Endothelial cell of umbilical vein (primary cell): ENCODE measurements around the gene CACNA2D1. TPM values are rescaled to one million over a fixed set of nuclear protein-coding genes. Genes with fewer than 3 reads are reported as not detected.

Source experiments
- BruUV-seq: library from RNA; stranded (reverse); fragments of 400-500 nt; replicated peaks from 2 replicates; lab custom pipeline; 2021; lab: Mats Ljungman, UMichigan
- CTCF ChIA-PET: fragments of 300-600, 350-600 bp; sonication (Branson Sonifier 250); formaldehyde crosslinking; loops from one replicate; lab custom pipeline; 2021; ENCODE audit warnings: antibody characterized with exemption, inconsistent platforms; lab: Charles Lee
- POLR2A ChIA-PET: fragments of 300-600, 350-600 bp; sonication (Branson Sonifier 250); formaldehyde crosslinking; loops from one replicate; lab custom pipeline; 2021; ENCODE audit warnings: antibody characterized with exemption, inconsistent platforms; lab: Charles Lee
- DNase-seq: peaks from one replicate; pipeline ENCODE4 v3.0.0-alpha.2; 2011; ENCODE audit warnings: low read depth, low spot score
- FAIRE-seq: peaks from 2 replicates; lab custom pipeline; 2011; peaks lifted over from hg19 to GRCh38; lab: Jason Lieb, UNC
- H2AFZ ChIP-seq: 2 replicates; pipeline ENCODE4 v1.6.0; 2012; ENCODE audit warnings: low read depth, low read length, control low read depth, inconsistent platforms
- H3K27ac ChIP-seq: 2 replicates; pipeline ENCODE4 v1.5.1; 2011; ENCODE audit warnings: low read depth, mild to moderate bottlenecking, control low read depth, low read length, moderate library complexity; ENCODE audit not compliant: insufficient read depth
- H3K27me3 ChIP-seq, 2 experiments: 2 replicates each; pipeline versions ENCODE4 v1.6.0 to v1.6.1; 2011; ENCODE audit warnings: low read length in 2 of 2, mixed read lengths in 1 of 2; ENCODE audit not compliant: control insufficient read depth in 2 of 2, insufficient read depth in 2 of 2
- H3K36me3 ChIP-seq, 2 experiments: 2 replicates in 1 of 2; 3 replicates in 1 of 2; pipeline ENCODE4 v1.5.1; 2011; ENCODE audit warnings: low read length in 2 of 2, mild to moderate bottlenecking in 1 of 2, moderate library complexity in 1 of 2; ENCODE audit not compliant: control insufficient read depth in 2 of 2, insufficient read depth in 2 of 2; ENCODE audit errors: extremely low read depth in 1 of 2
- H3K4me1 ChIP-seq: 3 replicates; pipeline ENCODE4 v1.5.1; 2011; ENCODE audit warnings: mild to moderate bottlenecking, low read length; ENCODE audit not compliant: control insufficient read depth, insufficient read depth; ENCODE audit errors: extremely low read depth
- H3K4me2 ChIP-seq: 2 replicates; pipeline ENCODE4 v1.6.1; 2011; ENCODE audit warnings: low read length, control low read depth, mixed read lengths; ENCODE audit not compliant: insufficient read depth
- H3K4me3 ChIP-seq, 3 experiments: fragments of 200-600 bp in 1 of 3; sonication (generic), shearing (Covaris generic) in 1 of 3; replicated peaks in 1 of 3; 2 replicates each; pipeline ENCODE4 v1.5.1; 2011 to 2016; ENCODE audit warnings: control low read depth in 3 of 3, low read length in 3 of 3, mild to moderate bottlenecking in 2 of 3, inconsistent platforms in 1 of 3, low read depth in 1 of 3, moderate library complexity in 1 of 3; ENCODE audit not compliant: insufficient read depth in 1 of 3
- H3K79me2 ChIP-seq: 2 replicates; pipeline ENCODE4 v1.6.0; 2012; ENCODE audit warnings: low read length, inconsistent platforms; ENCODE audit not compliant: control insufficient read depth, insufficient read depth
- H3K9ac ChIP-seq: replicated peaks from 2 replicates; pipeline ENCODE3; 2011; ENCODE audit warnings: low read length, control low read depth; ENCODE audit not compliant: insufficient read depth; ENCODE audit errors: extremely low read depth
- H3K9me1 ChIP-seq: replicated peaks from 3 replicates; pipeline ENCODE4 v1.6.0; 2011; ENCODE audit warnings: mild to moderate bottlenecking, low read length; ENCODE audit not compliant: control insufficient read depth, insufficient read depth; ENCODE audit errors: extremely low read depth
- H3K9me3 ChIP-seq: replicated peaks from 2 replicates; pipeline ENCODE4 v1.5.1; 2012; ENCODE audit warnings: low read length, inconsistent platforms; ENCODE audit not compliant: control insufficient read depth, insufficient read depth
- H4K20me1 ChIP-seq: replicated peaks from 2 replicates; pipeline ENCODE3; 2011; ENCODE audit warnings: mild to moderate bottlenecking, low read length; ENCODE audit not compliant: control insufficient read depth, insufficient read depth; ENCODE audit errors: extremely low read depth
- EZH2 ChIP-seq: IDR thresholded peaks from 2 replicates; pipeline ENCODE4 v1.6.1; 2012; ENCODE audit warnings: borderline replicate concordance, low read depth, mild to moderate bottlenecking, moderate library complexity, low read length, inconsistent platforms; ENCODE audit not compliant: severe bottlenecking
- FOS ChIP-seq: IDR thresholded peaks from 2 replicates; pipeline ENCODE4 v1.6.1; 2011; ENCODE audit warnings: mild to moderate bottlenecking, low read length, moderate library complexity, borderline replicate concordance; ENCODE audit not compliant: insufficient read depth
- GATA2 ChIP-seq: IDR thresholded peaks from 2 replicates; pipeline ENCODE4 v1.7.0; 2011; ENCODE audit warnings: low read depth, mild to moderate bottlenecking, moderate library complexity, mixed read lengths, low read length; ENCODE audit not compliant: insufficient read length, insufficient read depth
- JUN ChIP-seq: IDR thresholded peaks from 2 replicates; pipeline ENCODE4 v1.6.1; 2011; ENCODE audit warnings: borderline replicate concordance, low read depth; ENCODE audit not compliant: insufficient read length, insufficient read depth
- MYC ChIP-seq: IDR thresholded peaks from one replicate; pipeline ENCODE4 v1.6.1; 2011; ENCODE audit warnings: mild to moderate bottlenecking, low read depth, low read length
- POLR2A ChIP-seq: IDR thresholded peaks from 2 replicates; pipeline ENCODE4 v1.6.1; 2012; ENCODE audit warnings: low read depth, mild to moderate bottlenecking, control low read depth, low read length
- POLR2AphosphoS5 ChIP-seq: IDR thresholded peaks from 2 replicates; pipeline ENCODE4 v1.6.1; 2012; ENCODE audit warnings: low read depth, mild to moderate bottlenecking, control low read depth, low read length, moderate library complexity; ENCODE audit not compliant: insufficient read depth
- dilution Hi-C: fragments of 300-500 bp; cut with MboI; formaldehyde crosslinking; loops from one replicate; pipeline ENCODE4 v1.15.0; 2019; ENCODE audit warnings: low sequenced_read_pairs; ENCODE audit not compliant: extremely low pct_ligation_motif_present
- intact Hi-C: fragments of 100-400 bp; cut with micrococcal nuclease; formaldehyde crosslinking; loops from one replicate; pipeline ENCODE4 v1.10.0; 2022
- polyA plus RNA-seq, 4 experiments: library from polyadenylated mRNA; depleted of rRNA in 3 of 4; stranded (reverse) in 3 of 4; unstranded in 1 of 4; fragments of >200 nt; gene quantifications; 2 replicates each; pipeline versions ENCODE4 v1.2.1 to v1.2.3, GENCODE V29; 2011 to 2012; ENCODE audit warnings: missing spikeins in 1 of 4
- total RNA-seq: library from RNA; stranded (reverse); gene quantifications from 2 replicates; pipeline ENCODE4 v1.2.3, GENCODE V29; 2021
- TF ChIP-seq, protein P1 (sequence below): IDR thresholded peaks from 2 replicates; pipeline ENCODE4 v1.6.1; 2011; ENCODE audit not compliant: insufficient read depth, insufficient read length
- TF ChIP-seq, protein P2 (sequence below), 2 donors: IDR thresholded peaks; 1 replicate in 1 of 2; 2 replicates in 1 of 2; pipeline ENCODE4 v1.5.1; 2011; ENCODE audit warnings: low read length in 2 of 2, mild to moderate bottlenecking in 2 of 2, moderate library complexity in 2 of 2, control low read depth in 1 of 2, inconsistent platforms in 1 of 2, low read depth in 1 of 2; ENCODE audit not compliant: insufficient read depth in 1 of 2; ENCODE audit errors: extremely low read depth in 1 of 2

CACNA2D1 gene
- total and polyA plus RNA-seq, 2 donors (not counting 3 experiments of a cell fraction or from before 2014, with no cell fraction given) = 4.1 to 38.6 TPM

DNA sequence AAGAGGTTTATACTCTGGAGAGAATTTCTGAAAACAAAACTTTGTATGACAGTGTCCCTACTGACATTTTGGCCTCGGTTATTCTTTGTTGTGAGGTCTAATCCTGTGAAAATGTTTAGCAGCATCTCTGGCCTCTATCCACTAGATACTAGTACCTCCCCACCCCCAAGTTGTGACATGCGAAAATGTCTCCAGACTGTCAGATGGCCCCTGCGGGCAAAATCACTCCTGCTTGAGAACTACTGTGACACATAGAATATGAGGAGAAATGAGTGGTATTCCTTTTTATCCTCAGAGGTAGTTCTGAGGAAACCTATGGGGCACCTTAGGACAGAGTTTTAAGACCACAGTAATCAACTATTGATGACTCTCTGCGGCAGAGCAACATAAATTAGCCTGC is 358.5 kb downstream of the CACNA2D1 start:
- dilution Hi-C loops = no loop called here
- Histone ChIP-seq H3K9me3 (no peaks in the 10 kb centered on the region), H3K9me1 (no peaks in the 10 kb centered on the region), H3K36me3 (no peaks in the 10 kb centered on the region), H3K4me2 (no peak overlapping the region), H3K4me3 (no peak overlapping the region), H3K4me1 (peaks cover 5% of the 10 kb centered on the region), H3K9ac (no peak overlapping the region), H4K20me1 (no peaks in the 10 kb centered on the region), H3K79me2 (no peaks in the 10 kb centered on the region), H3K27ac (no peak overlapping the region), H2AFZ (no peak overlapping the region), H3K27me3 (no peaks in the 10 kb centered on the region)
- FAIRE-seq = no peak
- no TSS peak for BruUV-seq
- ChIA-PET CTCF (interaction anchor here (0.6 kb wide), 1 partner anchor 584 kb away, joined by 3 read pairs; no protein-coding TSS in a partner anchor), POLR2A (no interaction called here)
- DNase-seq = no peak
- TF ChIP-seq GATA2 = no peak
- no peak for TF ChIP-seq JUN
- no peak for TF ChIP-seq EZH2
- TF ChIP-seq POLR2AphosphoS5 = no peak
- TF ChIP-seq, protein P1, sequence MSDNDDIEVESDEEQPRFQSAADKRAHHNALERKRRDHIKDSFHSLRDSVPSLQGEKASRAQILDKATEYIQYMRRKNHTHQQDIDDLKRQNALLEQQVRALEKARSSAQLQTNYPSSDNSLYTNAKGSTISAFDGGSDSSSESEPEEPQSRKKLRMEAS = no peak
- TF ChIP-seq POLR2A = no peak
- TF ChIP-seq MYC = no peak
- TF ChIP-seq, protein P2, sequence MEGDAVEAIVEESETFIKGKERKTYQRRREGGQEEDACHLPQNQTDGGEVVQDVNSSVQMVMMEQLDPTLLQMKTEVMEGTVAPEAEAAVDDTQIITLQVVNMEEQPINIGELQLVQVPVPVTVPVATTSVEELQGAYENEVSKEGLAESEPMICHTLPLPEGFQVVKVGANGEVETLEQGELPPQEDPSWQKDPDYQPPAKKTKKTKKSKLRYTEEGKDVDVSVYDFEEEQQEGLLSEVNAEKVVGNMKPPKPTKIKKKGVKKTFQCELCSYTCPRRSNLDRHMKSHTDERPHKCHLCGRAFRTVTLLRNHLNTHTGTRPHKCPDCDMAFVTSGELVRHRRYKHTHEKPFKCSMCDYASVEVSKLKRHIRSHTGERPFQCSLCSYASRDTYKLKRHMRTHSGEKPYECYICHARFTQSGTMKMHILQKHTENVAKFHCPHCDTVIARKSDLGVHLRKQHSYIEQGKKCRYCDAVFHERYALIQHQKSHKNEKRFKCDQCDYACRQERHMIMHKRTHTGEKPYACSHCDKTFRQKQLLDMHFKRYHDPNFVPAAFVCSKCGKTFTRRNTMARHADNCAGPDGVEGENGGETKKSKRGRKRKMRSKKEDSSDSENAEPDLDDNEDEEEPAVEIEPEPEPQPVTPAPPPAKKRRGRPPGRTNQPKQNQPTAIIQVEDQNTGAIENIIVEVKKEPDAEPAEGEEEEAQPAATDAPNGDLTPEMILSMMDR (IDR thresholded peaks at IDR 0.05; ENCODE audit: extremely low read depth in 1 of 2, insufficient read depth in 1 of 2, low read depth in 1 of 2, low read length in 2 of 2) = no peak
- TF ChIP-seq FOS = no peak
- intact Hi-C loops = no loop called here
